Inflammatory macrophage (primary cell): ENCODE measurements around the gene SPRYD4.
"Not testable (repeated sequence)": the region's sequence is repeated elsewhere in the genome, so short reads cannot be mapped to it uniquely, and the experiment has no call there.

Source experiments
- DNase-seq, 2 donors: peaks; one replicate each; pipeline ENCODE4 v3.0.0-alpha.2; 2020 to 2022
- total RNA-seq, 18 experiments: gene quantifications; one replicate each; lab custom pipeline; 2026; ENCODE audit warnings: mixed read lengths in 6 of 18, inconsistent platforms in 2 of 18; lab: John Stamatoyannopoulos, UW

The SPRYD4 gene
- total RNA-seq: 9.8 to 19.2 (median 14.5) reads per million in 18 experiments

DNA sequence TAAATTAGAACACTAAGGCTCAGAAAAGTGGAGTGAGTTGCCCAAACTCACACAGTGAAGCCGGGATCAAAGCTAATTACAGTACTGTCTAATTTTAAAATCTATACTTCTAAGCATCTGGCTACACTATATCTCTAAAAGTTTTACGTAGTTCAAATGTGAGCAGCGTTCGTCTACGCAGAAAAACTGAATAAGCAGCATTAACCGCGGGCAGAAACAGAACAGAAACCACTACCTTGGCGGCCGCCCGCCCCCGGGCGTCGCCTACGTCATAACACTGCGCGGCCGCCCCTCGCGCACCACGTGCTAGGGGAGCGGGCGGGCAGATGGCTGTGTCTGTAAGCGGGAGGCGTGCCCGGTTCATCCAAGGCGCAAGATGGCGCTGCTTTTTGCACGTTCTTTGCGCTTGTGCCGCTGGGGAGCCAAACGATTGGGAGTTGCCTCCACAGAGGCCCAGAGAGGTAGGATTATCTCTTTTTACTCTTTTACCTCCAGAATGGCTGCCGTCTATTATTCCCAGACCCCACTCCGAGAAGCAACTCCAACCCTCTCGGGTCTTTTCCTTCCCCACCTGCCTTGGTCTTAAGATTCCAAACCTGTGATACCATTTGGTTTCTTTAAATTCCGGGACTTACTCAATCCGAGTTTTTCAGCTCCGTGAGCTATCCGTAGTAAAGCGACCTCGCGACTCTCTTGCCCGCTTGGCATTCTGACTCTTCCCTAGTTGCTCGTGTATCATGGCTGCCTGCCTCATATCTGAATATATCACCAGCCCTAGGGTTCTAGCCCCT is at the start of gene SPRYD4:
Gene SPRYD4, plus strand, starts transcription at position 363 of the 791 bp plus-strand sequence. Its CDS starts 14 bp downstream, at position 377.
- DNase-seq: peak; percentile 96

DNA sequence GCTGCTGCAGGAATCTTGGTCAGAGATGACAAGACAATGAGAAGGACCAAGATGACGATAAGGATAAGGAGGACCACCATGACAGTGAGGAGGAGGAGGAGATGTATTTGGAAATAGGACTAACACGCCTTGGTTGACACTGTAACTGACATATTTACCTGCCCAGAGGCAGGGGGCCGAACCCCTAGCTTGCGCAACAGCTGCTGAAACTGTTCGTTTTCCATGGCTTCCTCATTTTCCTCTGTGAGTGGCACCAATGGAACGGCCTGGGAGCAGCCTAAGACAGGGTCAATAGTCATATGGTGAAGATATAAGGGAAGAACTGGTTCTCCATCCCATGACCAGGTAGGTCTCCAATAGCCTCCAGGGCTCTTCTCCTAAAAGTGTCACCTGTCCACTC is 48.0 kb upstream of the SPRYD4 start:
- no peak for DNase-seq

DNA sequence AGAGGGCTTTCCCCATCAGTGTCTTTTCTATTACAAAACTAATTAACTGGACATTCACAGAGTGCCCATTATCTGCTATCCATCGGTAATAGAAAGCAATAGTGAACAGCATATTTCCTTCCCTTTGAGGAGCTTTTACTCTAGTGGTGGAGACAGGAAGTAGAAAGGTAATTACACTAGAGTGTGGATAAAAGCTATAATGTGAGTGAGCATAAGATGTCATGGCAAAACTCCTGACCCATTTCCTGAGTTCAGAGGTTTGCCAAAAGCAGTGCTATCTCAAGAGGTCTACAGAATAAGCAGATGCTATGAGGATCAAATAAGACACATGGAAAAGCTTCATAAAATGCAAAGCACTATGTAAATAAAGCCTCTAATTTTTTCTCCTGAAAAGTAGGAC is 43.2 kb upstream of the SPRYD4 start:
- DNase-seq: no peak

DNA sequence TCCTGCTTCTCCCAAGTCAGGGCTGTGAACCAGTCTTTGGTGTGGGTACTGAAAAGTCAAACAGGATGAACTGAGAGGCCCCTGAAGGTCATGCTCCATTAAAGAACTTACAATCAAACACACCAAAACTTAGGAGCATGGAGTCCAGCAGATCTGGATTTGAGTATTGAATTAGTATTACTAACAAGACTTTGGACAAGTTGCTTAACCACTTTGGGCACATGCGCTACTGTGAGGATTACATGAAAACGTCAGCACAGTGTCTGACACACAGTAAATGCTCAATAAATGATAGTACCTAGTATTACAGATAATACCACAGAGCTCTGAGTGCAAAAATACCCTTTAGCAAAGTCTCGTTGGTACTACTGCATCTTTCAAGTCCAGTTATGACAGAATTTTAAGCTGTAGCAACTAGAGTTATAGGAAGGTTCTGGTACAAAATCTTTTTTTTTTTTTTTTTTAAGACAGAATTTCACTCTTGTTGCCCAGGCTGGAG is 42.4 kb upstream of the SPRYD4 start:
- DNase-seq: no peak

DNA sequence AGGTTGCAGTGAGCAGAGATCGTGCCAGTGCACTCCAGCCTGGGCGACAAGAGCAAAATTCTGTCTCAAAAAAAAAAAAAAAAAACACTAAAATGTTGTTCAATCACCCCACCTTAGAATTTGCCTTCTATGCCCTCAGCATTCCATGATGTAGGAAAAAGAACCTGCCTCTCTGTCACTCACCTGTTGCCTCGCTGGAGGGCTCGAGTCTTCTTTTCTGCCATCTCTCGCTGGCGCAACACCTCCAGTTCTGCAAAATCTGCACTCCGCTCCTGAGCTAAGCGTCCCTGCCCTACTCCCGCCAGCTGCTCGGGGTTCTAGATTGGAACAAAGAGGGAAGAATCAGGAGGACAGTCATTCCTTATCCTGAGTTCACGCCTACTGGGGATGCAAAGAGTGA is 37.1 kb upstream of the SPRYD4 start:
- DNase-seq: no peak

DNA sequence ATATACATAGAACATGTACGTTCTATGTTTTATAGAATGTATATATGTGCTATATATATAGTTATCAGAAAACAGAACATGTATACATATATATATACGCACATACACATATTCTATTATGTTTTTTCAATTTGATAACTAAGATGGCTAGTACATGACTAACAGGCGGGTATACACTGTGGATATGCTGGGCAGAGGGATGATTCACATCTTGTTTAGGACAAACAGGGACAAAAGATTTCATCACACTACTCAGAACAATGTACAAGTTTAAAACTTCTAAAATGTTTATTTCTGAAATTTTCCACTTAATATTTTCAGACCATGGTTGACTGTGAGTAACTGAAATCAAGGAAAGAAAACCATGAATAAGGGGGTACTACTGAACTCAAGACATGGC is 36.5 kb upstream of the SPRYD4 start:
- DNase-seq: no peak

DNA sequence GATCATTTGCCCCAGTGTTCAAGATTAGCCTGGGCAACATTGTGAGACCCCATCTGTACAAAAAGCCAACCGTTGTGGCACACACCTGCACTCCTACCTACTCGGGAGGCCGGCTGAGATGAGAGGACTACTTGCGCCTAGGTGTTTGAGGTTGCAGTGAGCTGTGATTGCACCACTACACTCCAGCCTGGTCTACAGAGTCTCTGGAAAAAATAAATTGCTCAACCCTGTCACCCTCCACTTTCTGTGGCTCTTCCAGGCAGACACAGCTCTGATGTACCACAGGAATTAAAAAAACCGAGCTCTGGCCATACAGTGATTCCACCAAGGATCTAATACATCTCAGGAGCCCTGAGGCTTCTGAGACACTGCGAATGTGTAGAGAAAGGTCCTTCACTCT is 33.5 kb upstream of the SPRYD4 start:
- DNase-seq: no peak

DNA sequence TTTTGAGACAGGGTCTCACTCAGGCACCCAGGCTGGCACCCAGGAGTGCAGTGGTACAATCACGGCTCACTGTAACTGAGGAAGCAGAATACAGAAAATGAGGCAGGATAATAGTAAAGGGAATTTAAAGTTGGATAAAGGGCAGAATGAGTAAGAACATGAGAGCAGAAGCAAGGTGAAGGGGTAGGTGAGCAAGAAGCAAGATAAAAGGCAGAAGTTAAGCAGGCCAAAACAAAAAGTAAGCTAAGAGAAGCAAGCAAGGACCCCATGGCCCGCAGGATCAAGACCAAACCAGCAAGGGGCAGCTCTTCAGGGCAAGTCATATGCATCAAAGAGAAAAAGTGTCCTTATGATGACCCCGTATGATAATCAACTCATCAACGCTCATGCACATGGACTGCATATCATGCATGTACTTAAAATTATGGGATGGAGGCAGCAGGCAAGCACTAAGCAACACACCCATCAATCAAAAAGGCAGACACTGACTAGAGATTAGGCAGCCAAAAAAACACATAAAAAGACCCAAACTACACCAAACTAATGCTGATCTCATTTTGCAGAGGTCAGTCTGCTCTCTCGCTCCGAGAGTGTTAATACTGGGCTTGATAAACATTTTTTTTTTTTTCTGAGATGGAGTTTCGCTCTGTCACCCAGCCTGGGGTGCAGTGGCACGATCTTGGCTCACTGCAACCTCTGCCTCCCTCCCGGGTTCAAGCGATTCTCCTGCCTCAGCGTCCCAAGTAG is 30.8 kb upstream of the SPRYD4 start:
- no peak for DNase-seq

DNA sequence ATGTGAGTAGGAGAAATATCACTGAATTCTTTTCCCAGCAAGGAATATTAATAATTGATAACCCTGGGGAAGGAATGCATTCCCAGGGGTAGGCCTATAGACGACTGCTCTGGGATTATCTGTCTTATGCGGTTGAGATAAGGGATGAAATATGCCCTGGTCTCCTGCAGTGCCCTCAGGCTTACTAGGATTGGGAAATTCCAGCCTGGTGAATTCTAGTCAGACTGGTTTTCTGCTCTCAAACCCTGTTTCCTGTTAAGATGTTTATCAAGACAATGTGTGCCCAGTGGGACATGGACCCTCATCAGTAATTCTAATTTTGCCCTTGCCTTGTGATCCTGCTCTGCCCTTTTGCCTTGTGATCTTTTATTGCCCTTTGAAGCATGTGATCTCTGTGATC is 25.2 kb upstream of the SPRYD4 start:
- DNase-seq: not testable (repeated sequence)

DNA sequence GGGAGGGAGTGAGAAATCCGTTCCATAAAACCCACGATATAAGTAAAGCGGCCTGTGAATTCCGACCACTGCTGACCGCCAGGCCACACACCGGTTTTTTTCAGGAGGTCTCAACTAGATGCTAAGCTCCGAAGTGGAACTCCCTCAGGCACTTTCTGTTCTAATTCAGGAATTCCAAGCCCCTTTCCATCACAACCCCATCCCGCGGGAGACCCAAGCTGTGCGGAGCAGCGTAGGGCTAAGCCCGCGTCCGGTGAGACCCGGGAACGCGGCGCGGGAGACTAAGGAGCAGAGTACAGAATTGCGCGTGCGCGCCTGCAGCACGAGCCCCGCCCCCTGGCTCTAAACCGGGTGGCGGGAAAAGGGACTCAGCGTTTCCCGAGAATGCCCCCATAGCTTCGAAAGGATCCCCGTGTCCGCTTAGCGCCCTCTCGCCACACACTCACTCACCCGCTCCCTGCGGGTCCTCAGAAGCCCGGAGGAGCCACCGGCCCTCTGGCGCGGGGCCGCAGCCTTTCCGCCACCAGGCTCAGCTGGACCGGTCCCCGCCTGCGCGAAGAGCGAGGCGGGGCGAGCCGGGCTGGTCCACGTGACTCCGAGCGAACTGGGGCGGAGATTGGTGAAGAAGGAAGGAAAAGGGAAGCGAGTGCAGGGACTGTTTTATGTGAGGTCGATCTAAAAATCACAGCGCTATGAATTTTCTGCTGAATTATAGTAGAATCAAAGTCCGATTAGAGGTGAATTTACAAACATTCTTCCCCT is 19.3 kb upstream of the SPRYD4 start, which contains the start of gene TIMELESS:
Gene TIMELESS, minus strand, starts transcription at position 567 of the 762 bp plus-strand sequence. CDS start 15,256 bp downstream, outside the sequence.
- peak; percentile 90 to 93 for DNase-seq

DNA sequence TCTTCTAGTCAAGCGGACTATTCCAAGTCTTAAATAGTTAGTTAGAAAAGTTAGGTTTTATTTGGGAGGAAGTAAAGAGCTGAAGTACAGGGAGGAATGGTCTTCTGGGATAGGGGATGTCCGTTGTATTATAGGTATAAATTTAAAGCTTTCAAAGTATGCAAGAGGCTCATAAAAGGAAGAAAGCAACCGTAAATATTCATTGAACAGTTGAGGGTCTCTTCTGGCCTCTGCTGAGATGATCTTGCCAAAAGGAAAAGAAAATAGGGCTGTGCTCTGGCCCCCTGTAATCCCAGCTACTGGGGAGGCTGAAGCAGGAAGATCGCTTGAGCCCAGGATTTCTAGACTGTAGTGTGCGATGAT is 18.8 kb upstream of the SPRYD4 start:
- no peak for DNase-seq

DNA sequence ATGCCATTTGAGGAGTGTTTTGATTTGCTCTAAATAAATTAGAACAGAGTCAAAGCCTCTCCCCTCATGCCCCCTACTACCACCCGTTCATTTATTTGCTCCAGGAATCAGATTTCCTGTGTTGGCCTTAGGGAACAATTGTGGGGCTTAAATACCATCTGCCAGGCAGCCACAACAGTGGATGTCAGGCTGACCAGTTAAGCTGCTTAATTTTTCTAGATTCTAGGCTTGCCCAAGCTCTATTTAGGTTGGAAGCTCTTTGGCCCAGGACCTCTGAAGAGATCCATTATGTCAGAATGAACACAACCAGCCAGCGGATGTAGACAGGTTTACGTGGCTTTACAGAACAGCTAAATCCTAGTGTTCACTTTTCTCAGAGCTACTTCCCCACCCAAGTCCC is 18.1 kb upstream of the SPRYD4 start:
- no peak for DNase-seq

DNA sequence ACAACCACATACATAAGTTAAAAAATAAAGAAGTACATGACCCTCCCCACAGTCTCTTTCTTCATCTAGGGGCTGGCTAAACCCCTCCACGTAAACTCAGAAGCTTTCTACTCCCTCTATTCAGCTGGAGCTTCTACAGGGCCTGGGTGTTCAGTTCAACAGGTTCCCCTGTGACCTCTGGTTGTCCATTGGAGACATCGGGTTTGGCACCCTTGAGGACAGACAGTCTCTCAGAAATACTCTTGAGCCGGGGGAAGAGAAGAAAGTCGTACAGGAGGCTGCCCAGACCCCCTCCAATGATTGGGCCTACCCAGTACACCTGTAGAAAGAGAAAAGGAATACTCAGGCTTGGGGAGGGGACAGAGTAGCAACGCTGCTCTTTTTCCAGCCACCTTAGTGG is 17.2 kb upstream of the SPRYD4 start:
- DNase-seq: no peak

DNA sequence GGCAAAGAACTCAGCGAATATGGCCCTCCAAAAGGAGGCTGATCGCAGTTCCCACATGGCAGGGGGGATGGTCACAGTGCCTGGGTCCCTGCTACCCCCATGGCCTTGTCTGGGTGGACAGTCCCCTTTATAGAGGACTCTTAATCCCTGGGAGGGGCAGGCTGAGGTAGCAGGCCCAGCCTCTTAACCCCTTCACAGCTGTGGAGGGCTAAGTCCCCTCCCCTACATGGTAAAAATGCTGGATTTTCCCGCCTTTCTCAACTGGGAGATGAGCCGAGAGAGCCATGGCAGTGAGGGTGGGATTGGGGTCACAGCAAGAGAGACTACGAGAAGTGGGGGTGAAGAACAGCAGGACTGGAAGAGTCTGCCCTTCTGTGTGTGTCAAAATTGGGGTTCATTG is 13.8 kb upstream of the SPRYD4 start, which contains the start of gene MIP:
Gene MIP, minus strand, starts transcription at position 101 of the 400 bp plus-strand sequence. Its CDS starts 44 bp downstream, at position 57.
- no peak for DNase-seq

DNA sequence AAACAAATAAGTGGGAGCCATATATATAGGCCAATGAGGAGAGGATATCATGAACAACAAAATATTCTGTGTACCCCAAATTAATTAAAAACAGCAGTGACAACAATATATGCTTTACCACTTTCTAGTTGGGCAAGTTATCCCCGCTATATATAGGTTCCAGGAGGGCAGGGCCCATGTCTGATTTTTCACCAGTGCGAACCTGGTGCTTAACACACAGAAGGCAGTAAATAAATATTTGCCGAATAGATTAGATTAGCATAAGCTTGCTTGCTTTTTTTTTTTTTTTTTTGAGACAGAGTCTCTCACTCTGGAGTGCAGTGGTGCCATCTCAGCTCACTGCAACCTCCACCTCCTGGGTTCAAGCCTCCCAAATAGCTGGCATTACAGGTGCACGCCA is 10.6 kb upstream of the SPRYD4 start:
- DNase-seq: no peak

DNA sequence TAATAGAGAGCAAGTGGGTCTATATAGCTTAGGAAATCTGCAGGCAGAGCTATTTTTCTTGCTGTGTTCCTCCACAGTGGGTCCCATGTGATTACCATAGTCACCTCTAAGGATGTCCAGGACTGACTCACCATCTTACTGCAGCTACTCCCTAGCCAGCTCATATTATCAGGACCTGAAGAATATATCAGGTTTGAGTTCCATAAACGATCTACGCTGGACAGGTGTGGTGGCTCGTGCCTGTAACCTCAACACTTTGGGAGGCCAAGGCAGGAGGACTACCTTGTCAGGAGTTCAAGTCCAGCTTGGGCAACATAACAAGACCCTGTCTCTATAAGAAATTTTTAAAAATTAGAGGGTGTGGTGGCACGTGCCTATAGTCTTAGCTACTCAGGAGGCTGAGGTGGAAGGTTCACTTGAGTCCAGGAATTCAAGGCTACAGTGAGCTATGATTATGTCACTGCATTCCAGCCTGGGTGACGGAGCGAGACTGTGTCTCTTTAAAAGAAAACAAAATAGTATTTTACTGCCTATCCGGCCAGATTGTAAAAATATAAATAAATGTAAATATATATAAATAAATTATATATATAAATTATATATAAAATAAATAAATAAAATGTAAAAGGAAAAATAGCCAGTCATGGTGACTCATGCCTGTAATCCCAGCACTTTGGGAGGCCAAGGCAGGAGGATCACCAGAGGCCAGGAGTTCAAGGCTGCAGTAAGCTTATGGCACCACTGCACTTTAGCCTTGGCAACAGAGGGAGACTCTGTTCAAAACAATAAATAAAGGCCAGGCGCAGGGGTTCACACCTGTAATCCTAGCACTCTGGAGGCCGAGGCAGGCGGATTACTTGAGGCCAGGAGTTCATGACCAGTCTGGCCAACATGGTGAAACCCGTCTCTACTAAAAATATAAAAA is 6.9 kb upstream of the SPRYD4 start:
- no peak for DNase-seq

DNA sequence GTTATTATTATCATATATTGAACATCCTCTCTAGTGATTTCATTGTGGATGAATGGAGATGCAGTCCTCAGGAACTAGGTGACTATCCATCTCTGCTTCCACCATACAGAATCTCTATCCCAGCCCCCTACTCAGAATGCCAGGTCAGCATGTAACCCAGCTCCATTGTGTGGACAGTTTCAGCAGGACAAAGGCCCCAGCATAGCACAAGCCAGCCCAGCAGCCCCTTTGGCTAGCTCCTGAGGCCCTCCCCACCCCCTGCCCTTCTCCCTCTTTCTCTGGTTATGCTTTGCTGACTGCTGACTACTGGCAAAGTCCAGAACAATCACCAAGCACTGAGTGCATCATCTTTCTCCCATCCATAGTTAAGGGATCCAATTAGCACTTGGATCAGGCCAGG is 5.8 kb upstream of the SPRYD4 start:
- DNase-seq: no peak

DNA sequence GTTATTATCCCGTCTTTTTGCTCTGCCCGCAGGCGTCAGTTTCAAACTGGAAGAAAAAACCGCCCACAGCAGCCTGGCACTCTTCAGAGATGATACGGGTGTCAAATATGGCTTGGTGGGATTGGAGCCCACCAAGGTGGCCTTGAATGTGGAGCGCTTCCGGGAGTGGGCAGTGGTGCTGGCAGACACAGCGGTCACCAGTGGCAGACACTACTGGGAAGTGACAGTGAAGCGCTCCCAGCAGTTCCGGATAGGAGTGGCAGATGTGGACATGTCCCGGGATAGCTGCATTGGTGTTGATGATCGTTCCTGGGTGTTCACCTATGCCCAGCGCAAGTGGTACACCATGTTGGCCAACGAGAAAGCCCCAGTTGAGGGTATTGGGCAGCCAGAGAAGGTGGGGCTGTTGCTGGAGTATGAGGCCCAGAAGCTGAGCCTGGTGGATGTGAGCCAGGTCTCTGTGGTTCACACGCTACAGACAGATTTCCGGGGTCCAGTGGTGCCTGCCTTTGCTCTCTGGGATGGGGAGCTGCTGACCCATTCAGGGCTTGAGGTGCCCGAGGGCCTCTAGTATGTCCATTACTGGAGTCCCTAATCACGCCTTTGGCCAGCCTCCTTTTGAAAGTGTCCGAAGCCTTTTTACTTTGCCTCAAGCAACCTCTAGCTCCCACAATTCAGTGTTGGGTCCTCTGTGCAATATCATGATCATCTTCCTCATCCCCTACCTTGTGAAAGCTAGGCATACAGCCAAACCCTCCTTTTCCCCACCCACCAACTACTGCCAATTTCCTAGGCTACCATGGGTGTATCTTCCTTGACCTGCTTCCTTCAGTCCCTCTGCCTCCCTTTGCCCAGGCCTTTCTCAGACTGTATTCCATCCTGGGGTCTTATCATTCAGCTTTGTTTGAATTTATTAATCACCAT is 891 bp downstream of the SPRYD4 start:
- DNase-seq: peak; percentile 26 to 28

DNA sequence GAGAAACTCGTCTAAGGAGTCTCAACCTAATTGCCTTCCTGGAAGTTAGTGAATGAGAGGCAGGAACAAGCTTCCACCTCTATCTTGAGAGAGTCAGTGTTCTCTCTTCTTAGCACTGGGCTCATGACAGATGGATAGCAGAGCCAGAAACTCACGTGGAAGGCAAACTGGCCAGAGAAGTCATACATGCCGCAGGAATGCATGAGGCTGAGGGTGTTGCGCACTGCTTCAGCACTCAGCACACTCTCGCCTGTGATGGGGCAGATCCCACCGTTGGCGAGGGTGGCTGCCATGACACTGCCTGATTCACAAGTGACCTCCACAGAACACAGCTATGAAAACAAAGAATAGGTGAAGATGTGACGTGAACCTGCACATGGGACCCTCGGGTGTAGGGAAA is 6.0 kb downstream of the SPRYD4 start:
- DNase-seq: no peak

DNA sequence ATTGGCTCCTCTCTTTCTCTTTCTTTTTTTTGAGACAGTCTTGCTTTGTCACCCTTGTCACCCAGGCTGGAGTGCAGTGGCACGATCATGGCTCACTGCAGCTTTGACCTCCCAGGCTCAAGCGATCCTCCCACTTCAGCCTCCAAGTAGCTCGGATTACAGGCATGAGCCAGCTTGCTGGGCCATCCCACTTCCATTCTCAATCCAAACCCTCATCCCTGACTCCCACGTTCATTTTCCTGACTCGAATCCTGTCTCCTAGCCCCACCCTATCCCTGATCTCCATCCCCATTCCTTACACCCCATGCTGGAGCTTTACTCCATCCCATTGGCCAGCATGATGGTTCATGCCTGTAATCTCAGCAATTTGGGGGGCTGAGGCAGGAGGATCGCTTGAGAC is 7.8 kb downstream of the SPRYD4 start:
- DNase-seq: no peak
